Esophagus squamous epithelium (tissue), 5 donors: ENCODE results near the gene PPFIBP1. TPM values are rescaled to one million over a fixed set of nuclear protein-coding genes. Genes with fewer than 3 reads are reported as not detected.

Source experiments
- DNase-seq: peaks from one replicate; lab custom pipeline; 2025; lab: John Stamatoyannopoulos, UW
- H3K27ac ChIP-seq, 4 donors: fragments of 200-600 bp; sonication (generic); one replicate each; pipeline ENCODE4 v1.5.1; 2016 to 2019; ENCODE audit warnings: mild to moderate bottlenecking in 1 of 4
- H3K27me3 ChIP-seq, 4 donors: fragments of 200-600 bp; sonication (generic); 1 replicate in 3 of 4; 2 replicates in 1 of 4; pipeline versions ENCODE4 v1.5.1 to v1.6.0; 2017 to 2021; ENCODE audit warnings: antibody characterized with exemption in 1 of 4
- H3K36me3 ChIP-seq, 3 donors: fragments of 200-600 bp; sonication (generic); one replicate each; pipeline ENCODE4 v1.5.1; 2016 to 2019
- H3K4me1 ChIP-seq, 3 donors: fragments of 200-600 bp; sonication (generic); one replicate each; pipeline ENCODE4 v1.5.1; 2017 to 2019
- H3K4me3 ChIP-seq, 4 donors: fragments of 200-600 bp; sonication (generic); 1 replicate in 3 of 4; 2 replicates in 1 of 4; pipeline ENCODE4 v1.5.1; 2016 to 2019; ENCODE audit warnings: mild to moderate bottlenecking in 2 of 4, moderate library complexity in 1 of 4
- H3K9me3 ChIP-seq, 3 donors: fragments of 200-600 bp; sonication (generic); one replicate each; pipeline ENCODE4 v1.5.1; 2016 to 2019
- POLR2A ChIP-seq, 4 donors: fragments of 450-650 bp; IDR thresholded peaks; one replicate each; pipeline ENCODE4 v1.6.1; 2017; ENCODE audit warnings: antibody characterized with exemption in 4 of 4, mild to moderate bottlenecking in 4 of 4, moderate library complexity in 3 of 4
- WGBS, 2 donors: methylation state at CpG; one replicate each; pipeline ENCODE4 v1.1.5; 2018; 5-methylcytosine and 5-hydroxymethylcytosine counted together
- intact Hi-C: fragments of 100-400 bp; cut with DNase I; formaldehyde crosslinking; loops from one replicate; pipeline ENCODE4 v1.15.0; 2022
- total RNA-seq, 4 donors: library from RNA; depleted of rRNA; stranded (reverse); fragments of >200 nt; gene quantifications; one replicate each; pipeline ENCODE4 v1.1.0, GENCODE V29; 2016
- TF ChIP-seq, protein P1 (sequence below), 6 experiments: fragments of 450-650 bp in 4 of 6; fragments of 200-600 bp in 2 of 6; sonication (generic) in 2 of 6; IDR thresholded peaks; one replicate each; pipeline ENCODE4 v1.5.1; 2016 to 2019; ENCODE audit warnings: antibody characterized with exemption in 6 of 6, mild to moderate bottlenecking in 4 of 6, moderate library complexity in 4 of 6
- donor health status: DM: yes; HTN: yes; CAD: no.

PPFIBP1 gene
- total RNA-seq, 4 donors from 2014 or later, result 41.9 to 62.6 (median 46.7) TPM

DNA sequence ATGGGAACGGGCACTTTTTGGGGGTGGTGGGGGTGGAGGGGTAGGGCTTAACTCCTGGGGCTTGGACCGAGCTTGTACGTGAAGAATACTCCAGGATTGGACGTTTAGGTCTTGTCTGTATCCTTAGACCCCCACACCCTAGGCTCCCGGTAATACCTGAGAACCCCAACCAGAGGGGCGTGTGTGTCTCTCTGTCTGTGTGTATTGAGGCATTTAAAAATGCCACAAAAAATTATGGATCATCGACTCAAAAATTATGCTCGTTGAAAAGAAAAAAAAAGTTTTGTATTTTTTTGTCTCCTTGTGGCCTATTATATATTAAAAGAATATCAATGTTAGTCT is 459 bp downstream of the PPFIBP1 start:
- H3K27ac ChIP-seq, result peak overlapping the region; percentile 88 to 97 (median 92)
- WGBS, 2 donors, result 0 to 1% methylated on average over 7 of the region's 8 CpGs
- H3K4me1 ChIP-seq, result peaks cover 0 to 63% (median 14%) of the 10 kb centered on the region in 3 donors
- no peaks in the 10 kb centered on the region for H3K27me3 ChIP-seq
- intact Hi-C loops, result no loop called here
- DNase-seq, result no peak
- TF ChIP-seq POLR2A (IDR thresholded peaks at IDR 0.05), result no peak
- TF ChIP-seq, protein P1, sequence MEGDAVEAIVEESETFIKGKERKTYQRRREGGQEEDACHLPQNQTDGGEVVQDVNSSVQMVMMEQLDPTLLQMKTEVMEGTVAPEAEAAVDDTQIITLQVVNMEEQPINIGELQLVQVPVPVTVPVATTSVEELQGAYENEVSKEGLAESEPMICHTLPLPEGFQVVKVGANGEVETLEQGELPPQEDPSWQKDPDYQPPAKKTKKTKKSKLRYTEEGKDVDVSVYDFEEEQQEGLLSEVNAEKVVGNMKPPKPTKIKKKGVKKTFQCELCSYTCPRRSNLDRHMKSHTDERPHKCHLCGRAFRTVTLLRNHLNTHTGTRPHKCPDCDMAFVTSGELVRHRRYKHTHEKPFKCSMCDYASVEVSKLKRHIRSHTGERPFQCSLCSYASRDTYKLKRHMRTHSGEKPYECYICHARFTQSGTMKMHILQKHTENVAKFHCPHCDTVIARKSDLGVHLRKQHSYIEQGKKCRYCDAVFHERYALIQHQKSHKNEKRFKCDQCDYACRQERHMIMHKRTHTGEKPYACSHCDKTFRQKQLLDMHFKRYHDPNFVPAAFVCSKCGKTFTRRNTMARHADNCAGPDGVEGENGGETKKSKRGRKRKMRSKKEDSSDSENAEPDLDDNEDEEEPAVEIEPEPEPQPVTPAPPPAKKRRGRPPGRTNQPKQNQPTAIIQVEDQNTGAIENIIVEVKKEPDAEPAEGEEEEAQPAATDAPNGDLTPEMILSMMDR (IDR thresholded peaks at IDR 0.05), result no peak
- H3K36me3 ChIP-seq, result no peaks in the 10 kb centered on the region
- H3K9me3 ChIP-seq, result no peaks in the 10 kb centered on the region
- peak overlapping the region; percentile 62 to 78 (median 70) for H3K4me3 ChIP-seq

DNA sequence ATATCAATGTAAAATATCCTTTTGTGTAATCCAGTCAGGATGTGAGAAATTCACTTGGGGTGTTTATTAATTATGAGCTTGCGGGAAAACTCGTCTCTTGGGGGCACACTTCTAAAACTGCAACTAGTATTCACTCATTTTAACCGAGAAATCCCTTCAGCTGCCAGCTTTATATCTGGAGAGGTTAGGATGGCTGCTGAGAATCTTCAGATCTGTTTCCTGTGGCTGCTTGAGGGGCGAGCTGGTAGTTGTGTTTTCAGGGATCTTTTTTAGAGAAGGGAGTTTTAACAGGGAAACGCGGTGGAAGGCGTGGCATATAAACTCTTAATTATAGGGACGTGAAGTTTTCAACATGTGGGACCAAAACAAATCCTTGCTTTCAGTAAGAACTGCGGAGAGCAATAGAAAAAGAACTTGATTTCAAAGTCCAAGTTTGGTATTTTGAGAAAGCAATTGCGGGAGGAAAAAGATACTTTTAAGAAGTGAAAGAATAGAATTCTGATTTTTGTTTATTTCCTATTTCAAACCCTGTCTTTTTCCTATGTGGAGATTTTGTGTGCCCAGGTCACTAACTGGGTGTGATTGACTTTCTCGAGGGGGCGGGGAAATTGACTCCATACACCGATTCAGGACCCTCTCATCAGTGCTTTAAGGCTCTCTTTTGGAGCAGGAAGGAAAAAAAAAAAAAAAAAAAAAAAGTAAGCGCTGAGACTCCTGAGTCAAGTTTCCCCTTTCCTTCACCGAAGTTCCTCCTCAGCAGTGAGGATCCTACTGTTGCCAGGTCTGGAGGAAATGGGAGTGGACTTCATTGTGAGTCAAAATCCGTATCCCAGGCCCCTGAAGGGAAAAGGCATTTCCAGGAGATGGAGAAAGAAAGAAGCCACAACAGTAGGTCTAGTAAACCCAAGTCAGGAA is 1.1 kb downstream of the PPFIBP1 start:
- no peak for DNase-seq
- intact Hi-C loops, result no loop called here
- peak overlapping the region; percentile 62 to 78 (median 70) for H3K4me3 ChIP-seq

DNA sequence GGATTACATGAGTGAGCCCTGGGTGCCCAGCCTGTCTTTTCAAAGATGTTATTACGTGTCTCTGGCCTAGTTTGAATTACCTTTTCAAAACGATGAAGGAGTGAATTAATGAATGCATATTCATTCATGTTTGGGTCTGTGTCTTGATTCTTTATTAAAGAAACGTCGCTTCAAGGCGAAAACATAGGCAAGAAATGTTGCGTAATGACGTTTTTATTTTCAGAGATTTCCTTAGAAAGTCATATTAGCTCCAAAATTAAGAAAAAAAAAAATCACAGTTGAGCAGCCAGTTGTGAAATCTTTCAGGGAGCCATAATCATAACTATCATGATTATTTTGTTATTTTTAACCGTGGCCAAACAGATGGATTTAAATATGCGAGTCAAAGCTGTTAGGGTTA is 3.5 kb downstream of the PPFIBP1 start:
- intact Hi-C loops, result no loop called here

More for the DNA sequence above, 1.1 kb downstream of the PPFIBP1 start:
- 1 to 8% methylated on average over 16 of the region's 16 CpGs for WGBS, 2 donors
- TF ChIP-seq POLR2A (IDR thresholded peaks at IDR 0.05), result no peak
- TF ChIP-seq, protein P1 (IDR thresholded peaks at IDR 0.05), result peak in 2 of 6 experiments; percentile 4 to 7
- Histone ChIP-seq H3K27me3 (no peaks in the 10 kb centered on the region), H3K36me3 (no peaks in the 10 kb centered on the region), H3K9me3 (no peaks in the 10 kb centered on the region), H3K4me1 (peaks cover 0 to 64% (median 14%) of the 10 kb centered on the region in 3 donors), H3K27ac (peak overlapping the region; percentile 88 to 97 (median 92))

DNA sequence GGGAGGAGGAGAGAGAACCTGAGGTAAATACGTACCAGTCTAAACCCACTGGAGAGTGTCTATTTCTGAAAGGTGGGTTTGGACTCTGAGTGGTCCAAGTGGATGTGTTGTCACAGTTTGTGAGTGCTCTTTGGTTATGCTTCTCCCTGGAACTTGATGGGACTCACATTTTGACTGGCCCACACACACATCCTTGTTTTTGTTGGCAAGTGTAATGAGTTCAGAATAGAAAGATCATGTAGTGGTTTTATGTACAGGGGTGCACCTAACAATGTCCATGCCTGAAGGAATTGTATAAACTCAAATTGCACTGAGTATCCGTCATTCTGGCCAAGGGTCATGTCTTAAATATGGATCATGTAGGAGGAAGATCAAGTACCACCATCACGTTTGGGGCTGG is 4.8 kb downstream of the PPFIBP1 start:
- no peaks in the 10 kb centered on the region for H3K36me3 ChIP-seq
- H3K4me1 ChIP-seq, result peaks cover 3 to 53% (median 7%) of the 10 kb centered on the region in 3 donors
- 80 to 83% methylated on average over 3 of the region's 3 CpGs for WGBS, 2 donors
- TF ChIP-seq, protein P1 (IDR thresholded peaks at IDR 0.05), result no peak
- TF ChIP-seq POLR2A (IDR thresholded peaks at IDR 0.05), result no peak
- intact Hi-C loops, result no loop called here
- no peak for DNase-seq
- H3K27me3 ChIP-seq, result no peaks in the 10 kb centered on the region
- no peaks in the 10 kb centered on the region for H3K9me3 ChIP-seq
- no peak overlapping the region for H3K4me3 ChIP-seq
- H3K27ac ChIP-seq, result no peak overlapping the region

More for the DNA sequence above, 3.5 kb downstream of the PPFIBP1 start:
- H3K27ac ChIP-seq, result peak overlapping the region in 1 of 4 donors; percentile 31
- no peak for TF ChIP-seq POLR2A (IDR thresholded peaks at IDR 0.05)
- TF ChIP-seq, protein P1 (IDR thresholded peaks at IDR 0.05), result no peak
- no peaks in the 10 kb centered on the region for H3K36me3 ChIP-seq
- H3K4me3 ChIP-seq, result no peak overlapping the region
- peaks cover 3 to 62% (median 10%) of the 10 kb centered on the region in 3 donors for H3K4me1 ChIP-seq
- no peaks in the 10 kb centered on the region for H3K9me3 ChIP-seq
- no peaks in the 10 kb centered on the region for H3K27me3 ChIP-seq
- WGBS, 2 donors, result 72 to 74% methylated on average over 8 to 9 of the region's 9 CpGs
- DNase-seq, result no peak
